H1 (cell line): ENCODE data around the gene COPZ2.

Experiments used
- CEBPB ChIP-seq: IDR thresholded peaks from 2 replicates; pipeline ENCODE4 v1.6.1; 2012; ENCODE audit warnings: low read depth, low read length
- CTCF ChIP-seq, 3 experiments: IDR thresholded peaks; 1 replicate in 2 of 3; 2 replicates in 1 of 3; pipeline versions ENCODE4 v1.5.1 to v1.6.1; 2011; ENCODE audit warnings: low read length in 3 of 3, mild to moderate bottlenecking in 3 of 3, inconsistent platforms in 2 of 3, low read depth in 1 of 3, moderate library complexity in 1 of 3; ENCODE audit not compliant: insufficient read depth in 1 of 3; ENCODE audit errors: control extremely low read depth in 1 of 3
- EP300 ChIP-seq, 2 experiments: IDR thresholded peaks; 1 replicate in 1 of 2; 2 replicates in 1 of 2; pipeline ENCODE4 v1.6.1; 2011 to 2012; ENCODE audit warnings: low read depth in 2 of 2, low read length in 2 of 2, mild to moderate bottlenecking in 2 of 2, borderline replicate concordance in 1 of 2, inconsistent platforms in 1 of 2, moderate library complexity in 1 of 2
- GABPA ChIP-seq: IDR thresholded peaks from 2 replicates; pipeline ENCODE4 v1.6.1; 2011; ENCODE audit warnings: mild to moderate bottlenecking, low read length, moderate library complexity, borderline replicate concordance; ENCODE audit not compliant: insufficient read depth
- JUND ChIP-seq: IDR thresholded peaks from 2 replicates; pipeline ENCODE4 v1.6.1; 2011; ENCODE audit warnings: mild to moderate bottlenecking, improper control_type of control experiment, low read length
- PHF8 ChIP-seq: fragments of 200-600 bp; sonication (generic); conservative IDR thresholded peaks from 2 replicates; pipeline ENCODE4 v1.7.1; 2012; ENCODE audit warnings: low read depth, mild to moderate bottlenecking, inconsistent platforms, low read length, moderate library complexity
- POLR2A ChIP-seq, 2 experiments: IDR thresholded peaks; 1 replicate in 1 of 2; 2 replicates in 1 of 2; pipeline ENCODE4 v1.6.1; 2011; ENCODE audit warnings: low read depth in 2 of 2, low read length in 2 of 2, mild to moderate bottlenecking in 2 of 2; ENCODE audit errors: control extremely low read depth in 1 of 2

- TF ChIP-seq GABPA (no peak; the same call in 1 of the 2 replicates), CTCF (IDR thresholded peaks at IDR 0.05; ENCODE audit: control extremely low read depth in 1 of 3, insufficient read depth in 1 of 3, low read depth in 1 of 3, low read length in 3 of 3) (no peak), PHF8 (no peak), POLR2A (IDR thresholded peaks at IDR 0.05; ENCODE audit: control extremely low read depth in 1 of 2, low read depth in 2 of 2, low read length in 2 of 2) (no peak), CEBPB (no peak), EP300 (IDR thresholded peaks at IDR 0.05; ENCODE audit: borderline replicate concordance in 1 of 2, low read depth in 2 of 2, low read length in 2 of 2) (no peak), JUND (no peak)
Observed at GRCh38 chr17:48024149-48025039, 13.2 kb downstream of the COPZ2 start.
